Measurements from ENCODE around the gene SETBP1.

Gene SETBP1

DNA sequence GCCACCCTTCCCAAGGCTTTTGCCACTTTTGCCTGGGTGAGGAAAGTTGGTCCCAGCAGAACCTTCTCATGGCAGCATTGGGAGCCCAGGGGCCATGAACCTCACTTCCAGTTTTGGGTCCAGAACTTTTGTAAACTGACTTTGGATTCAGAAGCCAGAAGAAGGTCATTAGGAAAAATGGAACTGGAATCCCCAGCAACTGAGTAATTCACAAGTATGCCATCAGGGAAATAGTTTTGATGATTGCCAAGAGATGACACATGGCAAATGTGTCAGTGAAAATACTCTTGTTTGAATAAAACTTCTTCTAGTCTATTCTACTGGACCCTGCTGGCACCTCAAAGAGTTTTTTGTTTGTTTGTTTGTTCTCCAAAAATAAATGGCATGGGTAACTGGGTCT is 203.7 kb downstream of the SETBP1 start:
- DNase-seq = no peak

DNA sequence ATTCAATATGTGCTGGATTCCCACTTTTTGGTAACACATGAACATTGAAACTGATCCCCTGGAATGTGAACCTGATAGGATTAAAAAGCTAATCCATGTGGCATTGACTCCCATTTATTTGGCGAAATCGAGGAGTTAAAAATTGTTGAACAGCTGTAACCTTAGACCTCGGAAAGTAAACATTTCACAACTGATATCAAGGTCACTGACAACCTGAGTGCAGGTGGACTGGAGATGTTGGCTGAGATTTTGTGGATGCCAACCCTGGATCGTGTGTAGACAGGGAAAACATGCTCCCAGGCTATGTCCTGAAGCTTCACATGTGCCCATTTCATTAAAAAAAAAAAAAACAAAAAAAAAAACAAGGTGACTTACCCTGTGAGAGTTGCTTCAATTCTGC is 204.8 kb downstream of the SETBP1 start:
- DNase-seq = no peak

DNA sequence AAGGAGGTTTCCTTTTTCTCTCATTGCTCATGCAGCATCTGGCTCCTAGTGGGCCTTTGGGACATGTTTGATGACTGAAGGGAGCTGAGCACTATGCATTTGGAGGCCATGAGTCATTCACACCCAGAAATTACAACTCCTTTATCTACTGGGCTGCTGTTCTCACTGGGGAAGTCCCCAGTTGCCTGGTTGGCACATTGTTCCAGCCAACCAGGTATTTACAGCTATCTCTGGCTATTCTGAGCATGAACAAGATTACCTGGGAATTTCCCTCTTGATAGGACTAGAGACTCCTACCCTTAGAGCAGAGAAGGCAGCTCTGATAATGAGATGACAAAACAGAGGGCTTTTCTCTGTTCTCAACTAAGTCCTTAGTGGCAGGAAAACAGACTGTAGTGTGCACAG is 206.5 kb downstream of the SETBP1 start:
- no peak for DNase-seq

DNA sequence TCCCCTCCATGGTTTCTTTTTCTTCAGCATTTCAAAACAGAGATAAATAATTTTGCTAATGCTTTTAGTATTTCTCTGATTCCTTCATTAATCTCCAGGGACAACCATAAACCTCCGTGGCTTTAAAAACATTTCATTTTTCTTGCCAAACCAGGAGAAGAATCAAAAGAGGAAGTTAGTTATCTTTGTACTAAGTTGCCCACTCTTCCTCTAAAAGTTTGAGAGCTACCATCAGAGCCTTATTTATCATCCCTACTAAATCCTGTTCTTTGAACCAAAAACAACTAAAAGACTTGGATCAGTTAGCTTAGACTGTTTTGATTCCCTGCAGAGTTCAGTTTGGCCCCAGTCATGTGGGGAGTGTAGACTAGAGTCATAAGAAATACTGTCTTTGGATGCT is 208.4 kb downstream of the SETBP1 start:
- no peak for DNase-seq

- no peak for DNase-seq
Observed at GRCh38 chr18:44893045-44893706, 212.5 kb downstream of the SETBP1 start.

- DNase-seq = no peak
Observed at GRCh38 chr18:44893966-44894365, 213.3 kb downstream of the SETBP1 start.

- no peak for DNase-seq
Observed at GRCh38 chr18:44895176-44895798, 214.6 kb downstream of the SETBP1 start.

DNA sequence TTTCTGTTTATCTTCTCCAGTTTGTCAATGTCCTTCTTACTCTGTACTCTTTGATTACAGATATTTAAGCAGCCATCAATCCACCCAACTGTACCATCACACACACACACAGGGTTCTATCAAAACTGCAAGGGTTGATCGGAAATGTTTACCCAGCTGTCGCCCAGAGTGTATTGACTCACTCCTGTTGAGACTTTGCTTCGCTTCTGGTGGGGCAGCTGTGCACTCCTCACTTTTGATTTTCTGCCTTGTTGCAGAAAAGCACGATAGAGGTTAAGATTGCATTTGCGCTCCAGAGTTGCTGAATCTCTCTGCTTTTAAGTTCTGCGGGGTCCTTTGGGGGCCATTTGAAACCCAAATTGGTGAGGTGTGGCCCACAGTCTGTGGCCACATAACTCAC is 216.2 kb downstream of the SETBP1 start:
- DNase-seq = no peak

DNA sequence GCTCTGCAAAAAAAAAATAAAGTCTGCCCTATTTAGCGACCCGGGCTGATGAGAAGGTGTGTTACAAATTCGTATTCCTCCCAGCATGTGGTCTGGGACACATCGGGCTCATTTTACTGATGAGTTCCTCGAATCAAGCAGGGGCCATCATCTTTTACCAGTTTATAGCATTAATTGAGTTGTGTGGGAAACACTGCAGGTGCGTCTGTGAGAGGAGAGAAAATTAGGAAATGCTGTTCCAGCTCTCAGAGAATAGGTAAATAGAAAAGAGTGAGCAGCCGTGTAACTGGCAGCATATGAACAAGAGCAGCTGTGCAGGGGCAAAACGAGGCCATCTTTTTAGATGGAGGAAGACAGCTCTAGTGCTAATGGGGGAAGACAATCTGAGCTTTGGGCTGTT is 216.7 kb downstream of the SETBP1 start:
- no peak for DNase-seq

DNA sequence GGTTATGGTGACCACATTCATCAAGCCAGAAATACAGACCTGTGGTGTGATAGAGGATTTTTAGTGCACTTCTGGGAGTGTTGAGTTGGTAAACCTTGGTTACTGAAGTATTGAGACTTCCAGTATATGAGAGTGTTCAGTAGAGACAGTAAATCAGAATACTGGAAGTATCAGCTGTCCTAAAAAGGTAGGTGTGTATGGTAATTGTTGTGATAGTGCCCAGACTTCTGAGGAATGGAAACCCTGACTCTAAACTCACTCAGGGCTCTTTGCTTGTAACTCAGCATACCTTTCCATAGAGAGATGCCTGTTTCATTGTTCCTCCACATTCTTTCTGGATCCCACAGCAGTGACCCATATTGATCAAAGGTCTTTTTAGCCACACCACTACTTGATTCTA is 217.1 kb downstream of the SETBP1 start:
- no peak for DNase-seq

- no peak for DNase-seq
Observed at GRCh38 chr18:44898498-44898897, 217.8 kb downstream of the SETBP1 start.

DNA sequence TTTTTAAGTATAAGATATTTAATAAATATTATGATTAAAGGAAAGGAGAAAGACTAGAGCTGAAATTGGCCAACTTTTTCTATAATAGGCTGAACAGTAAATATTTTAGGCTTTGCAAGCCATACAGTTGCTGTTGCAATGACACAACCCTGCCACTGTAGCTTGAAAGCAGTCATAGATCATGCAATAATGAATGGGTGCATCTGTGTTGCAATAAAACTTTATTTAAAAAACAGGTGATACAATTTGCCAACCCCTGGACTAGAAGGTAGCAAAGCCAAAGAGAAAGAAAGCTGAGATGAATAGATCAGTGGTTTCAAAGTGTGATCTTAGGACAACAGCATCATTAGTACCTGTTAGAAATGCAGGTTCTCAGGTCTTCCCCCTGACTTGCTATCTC is 219.1 kb downstream of the SETBP1 start:
- no peak for DNase-seq

GRCh38 chr18:44900627-44901026 is 219.9 kb downstream of the SETBP1 start:
- no peak for DNase-seq

DNA sequence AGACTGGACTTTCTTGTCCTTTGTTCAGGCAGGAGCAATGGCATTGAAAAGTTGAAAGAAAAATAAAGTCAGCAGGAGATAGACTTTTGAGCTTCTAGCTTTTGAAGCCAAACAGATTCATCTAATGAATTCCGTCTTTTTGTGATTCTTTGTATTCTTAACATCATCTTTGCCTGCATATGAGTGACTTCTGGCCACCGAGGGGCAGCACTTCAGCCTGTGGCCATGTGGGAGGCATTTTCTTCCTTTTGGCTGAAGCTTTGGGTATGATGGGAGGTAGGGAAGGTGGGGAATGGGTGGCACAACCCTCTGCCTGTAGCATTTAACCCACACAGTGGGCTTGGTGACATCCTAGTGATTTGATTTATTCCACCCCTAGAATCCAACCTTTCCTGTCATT is 220.6 kb downstream of the SETBP1 start:
- no peak for DNase-seq

DNA sequence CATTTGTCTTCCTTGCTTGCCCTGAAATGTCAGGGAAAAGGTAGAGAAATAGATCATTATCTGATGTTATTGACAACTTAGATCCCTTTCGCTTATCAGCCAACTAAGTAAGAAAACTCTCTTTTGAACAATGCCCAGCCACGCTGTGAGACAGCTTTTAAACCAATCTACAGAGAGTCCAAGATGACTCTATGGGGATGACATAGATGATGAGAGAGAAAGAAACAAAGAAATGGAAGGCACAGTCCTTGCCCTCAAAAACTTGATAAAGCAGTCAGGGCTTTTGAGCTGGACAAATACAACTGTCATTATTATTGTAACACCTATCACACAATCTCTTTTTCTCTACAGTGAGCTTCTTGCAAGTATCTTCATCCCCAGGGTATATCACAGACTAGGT is 222.6 kb downstream of the SETBP1 start:
- DNase-seq = no peak

- no peak for DNase-seq
Observed at GRCh38 chr18:44904768-44905167, 224.1 kb downstream of the SETBP1 start.

DNA sequence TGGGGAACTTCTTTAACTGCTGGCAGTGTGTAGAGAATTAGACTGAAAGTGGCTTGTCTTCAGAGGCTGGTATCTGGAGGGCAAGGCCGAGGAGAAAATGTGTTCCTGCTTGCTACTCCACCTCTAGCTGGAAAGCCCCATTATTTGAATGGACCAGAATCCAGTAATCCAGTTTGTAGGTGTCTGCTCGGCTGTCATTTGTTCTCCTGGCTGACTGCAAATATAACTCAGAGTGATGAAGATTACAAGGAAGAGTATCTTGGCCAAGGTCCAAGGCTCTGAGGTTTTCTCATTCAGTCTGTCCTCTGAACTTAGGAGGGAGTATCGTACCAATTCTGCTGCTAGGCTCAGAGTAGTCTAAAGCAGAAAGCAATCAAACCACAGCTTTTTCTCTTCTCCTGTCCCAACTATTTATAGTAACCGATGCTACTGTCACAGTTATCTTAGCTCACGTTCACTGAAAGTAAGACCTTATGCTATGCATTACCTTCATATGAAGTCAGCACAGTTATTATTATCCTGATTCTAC is 228.6 kb downstream of the SETBP1 start:
- peak; percentile 19 for DNase-seq

- DNase-seq = no peak
Observed at GRCh38 chr18:44911260-44911659, 230.6 kb downstream of the SETBP1 start.

DNA sequence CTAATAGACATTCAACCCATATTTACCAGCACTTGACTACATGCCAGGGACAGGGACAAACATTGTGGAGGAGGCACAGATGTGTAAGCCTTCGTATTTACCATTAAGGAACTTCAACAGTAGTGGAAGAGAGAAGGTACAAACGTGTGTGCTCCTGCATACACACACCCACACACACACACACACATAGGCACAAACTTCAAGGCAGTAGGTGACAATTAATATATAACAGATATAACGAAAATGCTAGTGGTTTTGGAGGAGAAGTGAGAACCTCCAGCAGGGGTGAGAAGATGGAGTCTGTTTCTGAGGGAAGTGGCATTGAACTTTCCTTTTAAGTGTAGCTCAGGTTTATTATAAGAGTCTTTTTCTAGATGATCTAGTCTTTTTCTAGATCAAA is 231.1 kb downstream of the SETBP1 start:
- DNase-seq = no peak

GRCh38 chr18:44912740-44913478 is 232.2 kb downstream of the SETBP1 start:
- DNase-seq = no peak

DNA sequence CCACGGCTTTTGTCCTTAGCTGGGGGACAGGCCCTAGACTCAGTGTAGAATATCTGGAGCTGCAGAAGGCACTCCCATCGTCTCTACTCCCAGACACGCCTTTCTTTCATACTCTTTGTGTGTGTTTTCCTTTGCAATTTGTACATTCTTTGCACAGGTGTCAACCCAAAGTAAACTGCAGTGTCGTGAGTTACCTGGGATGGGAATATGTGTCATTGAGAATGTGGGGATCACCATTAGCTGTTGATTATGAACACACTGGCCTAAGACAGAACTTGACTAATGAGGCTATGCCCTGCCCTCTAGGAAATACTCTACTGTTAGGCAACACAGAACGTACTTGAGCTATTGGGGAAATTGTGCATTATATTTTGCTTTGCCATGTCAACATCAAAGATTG is 233.3 kb downstream of the SETBP1 start:
- DNase-seq = no peak

GRCh38 chr18:44915213-44915612 is 234.5 kb downstream of the SETBP1 start:
- DNase-seq = no peak

- DNase-seq = no peak
Observed at GRCh38 chr18:44915661-44916060, 235.0 kb downstream of the SETBP1 start.
